Measurements from ENCODE around the gene ACP1. TPM values are rescaled to one million over a fixed set of nuclear protein-coding genes. Genes with fewer than 3 reads are reported as not detected.

The ACP1 gene
- total RNA-seq, 1 donor: 71.7 TPM

GRCh38 chr2:270861-271260 lies 6.1 kb downstream of the ACP1 start:
- no peak for TF ChIP-seq CTCF (IDR thresholded peaks at IDR 0.05; ENCODE audit: insufficient read depth, low read depth, low read length)
- no peak for DNase-seq (ENCODE audit: low read depth)
- no peak overlapping the region for H3K4me3 ChIP-seq (ENCODE audit: low read depth, low read length)

DNA sequence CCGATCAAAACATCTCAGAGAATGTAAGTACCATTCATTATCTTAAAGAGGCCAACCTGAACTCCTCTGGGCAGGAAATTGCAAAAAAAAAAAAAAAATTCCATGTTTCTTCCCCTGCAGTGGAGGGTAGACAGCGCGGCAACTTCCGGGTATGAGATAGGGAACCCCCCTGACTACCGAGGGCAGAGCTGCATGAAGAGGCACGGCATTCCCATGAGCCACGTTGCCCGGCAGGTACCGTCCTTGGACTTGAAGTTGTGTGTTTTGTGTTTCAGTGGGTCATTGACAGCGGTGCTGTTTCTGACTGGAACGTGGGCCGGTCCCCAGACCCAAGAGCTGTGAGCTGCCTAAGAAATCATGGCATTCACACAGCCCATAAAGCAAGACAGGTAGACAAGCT lies 7.2 kb downstream of the ACP1 start:
- no peak overlapping the region for H3K4me3 ChIP-seq (ENCODE audit: low read depth, low read length)
- DNase-seq (ENCODE audit: low read depth): no peak
- TF ChIP-seq CTCF (IDR thresholded peaks at IDR 0.05; ENCODE audit: insufficient read depth, low read depth, low read length): no peak

GRCh38 chr2:273333-273732 lies 8.6 kb downstream of the ACP1 start:
- no peak overlapping the region for H3K4me3 ChIP-seq (ENCODE audit: low read depth, low read length)
- TF ChIP-seq CTCF (IDR thresholded peaks at IDR 0.05; ENCODE audit: insufficient read depth, low read depth, low read length): no peak
- no peak for DNase-seq (ENCODE audit: low read depth)

DNA sequence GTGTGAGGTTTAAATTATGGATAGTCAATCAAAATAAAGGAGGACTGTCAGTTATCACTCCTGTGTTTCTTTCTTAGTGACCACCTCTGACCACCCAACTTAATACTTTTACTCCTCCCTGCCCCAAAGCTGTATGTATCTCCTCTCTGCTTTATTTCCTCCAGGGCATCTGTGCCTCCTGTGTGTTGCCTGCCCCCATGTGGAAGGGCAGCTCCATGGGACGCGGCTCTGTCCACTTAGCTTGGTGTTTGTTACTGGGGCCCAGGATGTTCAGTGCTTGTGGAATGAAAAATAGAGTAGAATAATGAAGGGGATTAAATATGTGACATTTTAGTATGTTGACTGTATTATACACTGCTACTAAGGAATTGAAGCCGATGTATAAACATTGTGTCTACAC lies 9.8 kb downstream of the ACP1 start:
- DNase-seq (ENCODE audit: low read depth): no peak
- no peak overlapping the region for H3K4me3 ChIP-seq (ENCODE audit: low read depth, low read length)
- TF ChIP-seq CTCF (IDR thresholded peaks at IDR 0.05; ENCODE audit: insufficient read depth, low read depth, low read length): no peak

- no peak overlapping the region for H3K4me3 ChIP-seq (ENCODE audit: low read depth, low read length)
- no peak for DNase-seq (ENCODE audit: low read depth)
- TF ChIP-seq CTCF (IDR thresholded peaks at IDR 0.05; ENCODE audit: insufficient read depth, low read depth, low read length): no peak
These were observed 10.7 kb downstream of the ACP1 start for GRCh38 chr2:275466-275865.

- no peak for TF ChIP-seq CTCF (IDR thresholded peaks at IDR 0.05; ENCODE audit: insufficient read depth, low read depth, low read length)
- H3K4me3 ChIP-seq (ENCODE audit: low read depth, low read length): no peak overlapping the region
- DNase-seq (ENCODE audit: low read depth): no peak
These were observed 13.7 kb downstream of the ACP1 start for GRCh38 chr2:278312-278926.

- DNase-seq (ENCODE audit: low read depth): no peak
- no peak for TF ChIP-seq CTCF (IDR thresholded peaks at IDR 0.05; ENCODE audit: insufficient read depth, low read depth, low read length)
- no peak overlapping the region for H3K4me3 ChIP-seq (ENCODE audit: low read depth, low read length)
These were observed 14.2 kb downstream of the ACP1 start for GRCh38 chr2:278927-279320.

Measured in fibroblast of villous mesenchyme (primary cell).